ENCODE results near the gene ASAP2. TPM values are rescaled to one million over a fixed set of nuclear protein-coding genes. Genes with fewer than 3 reads are reported as not detected.

ASAP2 gene
- polyA plus RNA-seq, 3 donors, result 0.08 to 1.1 (median 0.20) TPM

- no peaks in the 10 kb centered on the region for H3K4me1 Mint-ChIP-seq
- 100% methylated on average over 5 of the region's 12 CpGs for WGBS (ENCODE audit: insufficient coverage)
- Histone ChIP-seq H3K4me2 (replicated peaks; ENCODE audit: extremely low read depth, low read length, poor library complexity, severe bottlenecking) (no peak overlapping the region), H3K4me3 (replicated peaks in 1 of 3; ENCODE audit: low read depth in 2 of 3, low read length in 3 of 3) (no peak overlapping the region), H2AFZ (ENCODE audit: insufficient read depth, low read depth, low read length, poor library complexity, severe bottlenecking) (no peak overlapping the region), H4K20me1 (ENCODE audit: insufficient read depth, low read length) (no peaks in the 10 kb centered on the region), H3K27ac (ENCODE audit: low read depth in 1 of 2, low read length in 2 of 2) (no peak overlapping the region), H3K4me1 (ENCODE audit: control insufficient read depth in 1 of 2, insufficient read depth in 2 of 2, low read length in 2 of 2) (no peaks in the 10 kb centered on the region), H3K9me3 (replicated peaks in 1 of 2; ENCODE audit: control insufficient read depth in 1 of 2, insufficient read depth in 1 of 2, low read length in 2 of 2) (no peaks in the 10 kb centered on the region), H3K9ac (ENCODE audit: insufficient read depth, low read length, poor library complexity, severe bottlenecking) (no peak overlapping the region), H3K36me3 (replicated peaks in 1 of 2; ENCODE audit: control insufficient read depth in 1 of 2, insufficient read depth in 2 of 2, low read length in 2 of 2) (peaks cover 4 to 22% of the 10 kb centered on the region in 2 donors), H3K79me2 (ENCODE audit: insufficient read depth, low read length) (no peaks in the 10 kb centered on the region), H3K27me3 (ENCODE audit: control insufficient read depth in 2 of 2, insufficient read depth in 2 of 2, low read length in 2 of 2) (no peaks in the 10 kb centered on the region)
- H3K9me3 Mint-ChIP-seq, result peaks cover 0 to 2% (median 0%) of the 10 kb centered on the region in 7 donors
- no peak for TF ChIP-seq CTCF (IDR thresholded peaks at IDR 0.05)
- no peak overlapping the region for H3K4me3 Mint-ChIP-seq
- peaks cover 0 to 2% (median 1%) of the 10 kb centered on the region in 3 donors for H3K27me3 Mint-ChIP-seq (ENCODE audit: low read depth in 3 of 3)
- no peak overlapping the region for H3K27ac Mint-ChIP-seq
- DNase-seq, result no peak
- H3K36me3 Mint-ChIP-seq, result peaks cover 8 to 12% of the 10 kb centered on the region in 2 donors
- intact Hi-C loops (cut with micrococcal nuclease), result no loop called here
Observed at GRCh38 chr2:9401059-9401547, 194.5 kb downstream of the ASAP2 start.

- TF ChIP-seq CTCF (IDR thresholded peaks at IDR 0.05), result no peak
- Histone ChIP-seq H3K9ac (ENCODE audit: insufficient read depth, low read length, poor library complexity, severe bottlenecking) (no peak overlapping the region), H4K20me1 (ENCODE audit: insufficient read depth, low read length) (no peaks in the 10 kb centered on the region), H3K27me3 (ENCODE audit: control insufficient read depth in 2 of 2, insufficient read depth in 2 of 2, low read length in 2 of 2) (no peaks in the 10 kb centered on the region), H3K9me3 (replicated peaks in 1 of 2; ENCODE audit: control insufficient read depth in 1 of 2, insufficient read depth in 1 of 2, low read length in 2 of 2) (no peaks in the 10 kb centered on the region), H3K79me2 (ENCODE audit: insufficient read depth, low read length) (no peaks in the 10 kb centered on the region), H3K36me3 (replicated peaks in 1 of 2; ENCODE audit: control insufficient read depth in 1 of 2, insufficient read depth in 2 of 2, low read length in 2 of 2) (peaks cover 8 to 29% of the 10 kb centered on the region in 2 donors), H2AFZ (ENCODE audit: insufficient read depth, low read depth, low read length, poor library complexity, severe bottlenecking) (no peak overlapping the region), H3K27ac (ENCODE audit: low read depth in 1 of 2, low read length in 2 of 2) (no peak overlapping the region), H3K4me3 (replicated peaks in 1 of 3; ENCODE audit: low read depth in 2 of 3, low read length in 3 of 3) (no peak overlapping the region), H3K4me2 (replicated peaks; ENCODE audit: extremely low read depth, low read length, poor library complexity, severe bottlenecking) (no peak overlapping the region), H3K4me1 (ENCODE audit: control insufficient read depth in 1 of 2, insufficient read depth in 2 of 2, low read length in 2 of 2) (no peaks in the 10 kb centered on the region)
- H3K4me3 Mint-ChIP-seq, result no peak overlapping the region
- intact Hi-C loops (cut with micrococcal nuclease), result no loop called here
- no peaks in the 10 kb centered on the region for H3K4me1 Mint-ChIP-seq
- peaks cover 11 to 16% of the 10 kb centered on the region in 2 donors for H3K36me3 Mint-ChIP-seq
- peaks cover 0 to 2% (median 1%) of the 10 kb centered on the region in 3 donors for H3K27me3 Mint-ChIP-seq (ENCODE audit: low read depth in 3 of 3)
- peak overlapping the region in 2 of 7 donors; percentile 16 to 26 for H3K27ac Mint-ChIP-seq
- DNase-seq, result no peak
- 96% methylated on average over 17 of the region's 19 CpGs for WGBS (ENCODE audit: insufficient coverage)
- H3K9me3 Mint-ChIP-seq, result peaks cover 0 to 2% (median 0%) of the 10 kb centered on the region in 7 donors
Observed at GRCh38 chr2:9401646-9402371, 195.2 kb downstream of the ASAP2 start.

All from CD14-positive monocyte (primary cell).